ENCODE data around the gene PDE11A.

GRCh38 chr2:178117725-178118124, 45.1 kb upstream of the PDE11A start:
- no peak for TF ChIP-seq CTCF (IDR thresholded peaks at IDR 0.05 in 4 of 5, conservative IDR thresholded peaks at IDR 0.05 in 1 of 5)
- no peak for TF ChIP-seq POLR2A (IDR thresholded peaks at IDR 0.05)
